Breast epithelium (tissue), 3 donors: ENCODE results near the gene CAPN2.

Source experiments
- CTCF ChIP-seq, 3 donors: fragments of 450-650 bp; IDR thresholded peaks; one replicate each; pipeline ENCODE4 v1.5.1; 2016 to 2017; ENCODE audit warnings: antibody characterized with exemption in 3 of 3, mild to moderate bottlenecking in 3 of 3, moderate library complexity in 3 of 3
- POLR2A ChIP-seq: fragments of 450-650 bp; IDR thresholded peaks from one replicate; pipeline ENCODE4 v1.6.1; 2016; ENCODE audit warnings: antibody characterized with exemption, mild to moderate bottlenecking, moderate library complexity

GRCh38 chr1:223665592-223666312, 46.6 kb upstream of the CAPN2 start, which contains the start of gene CAPN8:
- TF ChIP-seq CTCF (IDR thresholded peaks at IDR 0.05) (no peak), POLR2A (no peak)
